Nephron (organoid): ENCODE measurements around the gene CDH13.

Source experiments
- H3K27ac Mint-ChIP-seq, 3 experiments: 2 replicates each; pipeline ENCODE4 v1.8.0; 2020; ENCODE audit warnings: mixed read lengths in 3 of 3, mild to moderate bottlenecking in 2 of 3, moderate library complexity in 1 of 3
- H3K27me3 Mint-ChIP-seq: 2 replicates; pipeline ENCODE4 v1.8.0; 2021; ENCODE audit warnings: low read depth, mild to moderate bottlenecking, moderate library complexity, mixed read lengths
- H3K36me3 Mint-ChIP-seq: 2 replicates; pipeline ENCODE4 v1.8.0; 2020; ENCODE audit warnings: low read depth, mixed read lengths
- H3K4me1 Mint-ChIP-seq: 2 replicates; pipeline ENCODE4 v1.8.0; 2020; ENCODE audit warnings: mixed read lengths
- H3K4me3 Mint-ChIP-seq, 3 experiments: 2 replicates each; pipeline ENCODE4 v1.8.0; 2020; ENCODE audit warnings: mild to moderate bottlenecking in 3 of 3, mixed read lengths in 3 of 3, moderate library complexity in 2 of 3
- H3K9me3 Mint-ChIP-seq: 2 replicates; pipeline ENCODE4 v1.8.0; 2020; ENCODE audit warnings: mixed read lengths
- CTCF ChIP-seq, 3 experiments: fragments of 200-600 bp; sonication (generic); IDR thresholded peaks; one replicate each; pipeline ENCODE4 v1.5.0; 2021; ENCODE audit warnings: antibody characterized with exemption in 3 of 3; ENCODE audit not compliant: unreplicated experiment in 3 of 3

The CDH13 gene

GRCh38 chr16:82699711-82700495, 73.1 kb downstream of the CDH13 start:
- Mint-ChIP-seq H3K4me3 (no peak overlapping the region), H3K27ac (no peak overlapping the region), H3K27me3 (peaks cover 8% of the 10 kb centered on the region)

GRCh38 chr16:82700541-82701235, 73.9 kb downstream of the CDH13 start:
- Mint-ChIP-seq H3K27me3 (peaks cover 8% of the 10 kb centered on the region), H3K4me1 (peaks cover 18% of the 10 kb centered on the region), H3K9me3 (no peaks in the 10 kb centered on the region), H3K27ac (no peak overlapping the region), H3K4me3 (no peak overlapping the region), H3K36me3 (no peaks in the 10 kb centered on the region)
- no peak for TF ChIP-seq CTCF (IDR thresholded peaks at IDR 0.05; ENCODE audit: unreplicated experiment in 3 of 3)

More at GRCh38 chr16:82699711-82700495, 73.1 kb downstream of the CDH13 start:
- peaks cover 18% of the 10 kb centered on the region for H3K4me1 Mint-ChIP-seq
- H3K9me3 Mint-ChIP-seq, result no peaks in the 10 kb centered on the region
- no peak for TF ChIP-seq CTCF (IDR thresholded peaks at IDR 0.05; ENCODE audit: unreplicated experiment in 3 of 3)
- H3K36me3 Mint-ChIP-seq, result no peaks in the 10 kb centered on the region

GRCh38 chr16:82701442-82701955, 74.7 kb downstream of the CDH13 start:
- H3K27me3 Mint-ChIP-seq, result peaks cover 8% of the 10 kb centered on the region
- H3K27ac Mint-ChIP-seq, result no peak overlapping the region
- no peak overlapping the region for H3K4me3 Mint-ChIP-seq
- no peak for TF ChIP-seq CTCF (IDR thresholded peaks at IDR 0.05; ENCODE audit: unreplicated experiment in 3 of 3)
- no peaks in the 10 kb centered on the region for H3K36me3 Mint-ChIP-seq
- H3K9me3 Mint-ChIP-seq, result no peaks in the 10 kb centered on the region
- peaks cover 18% of the 10 kb centered on the region for H3K4me1 Mint-ChIP-seq

GRCh38 chr16:82703161-82703560, 76.4 kb downstream of the CDH13 start:
- Mint-ChIP-seq H3K27ac (no peak overlapping the region), H3K27me3 (peaks cover 9% of the 10 kb centered on the region), H3K4me3 (no peak overlapping the region)

More at GRCh38 chr16:82703161-82703560, 76.4 kb downstream of the CDH13 start:
- no peaks in the 10 kb centered on the region for H3K9me3 Mint-ChIP-seq
- H3K36me3 Mint-ChIP-seq, result no peaks in the 10 kb centered on the region
- TF ChIP-seq CTCF (IDR thresholded peaks at IDR 0.05; ENCODE audit: unreplicated experiment in 3 of 3), result no peak
- H3K4me1 Mint-ChIP-seq, result peaks cover 18% of the 10 kb centered on the region
